Epithelial cell of proximal tubule (primary cell): ENCODE data around the gene CGN. TPM values are rescaled to one million over a fixed set of nuclear protein-coding genes. Genes with fewer than 3 reads are reported as not detected.

Source experiments
- DNase-seq: peaks from one replicate; pipeline ENCODE4 v3.0.0-alpha.2; 2011; ENCODE audit warnings: low read depth
- H3K4me3 ChIP-seq: 2 replicates; pipeline ENCODE4 v1.5.1; 2011; ENCODE audit warnings: low read depth, mild to moderate bottlenecking, low read length
- CTCF ChIP-seq: conservative IDR thresholded peaks from 2 replicates; pipeline ENCODE4 v1.5.1; 2012; ENCODE audit warnings: low read depth, mild to moderate bottlenecking, low read length
- total RNA-seq: library from RNA; depleted of rRNA; stranded (reverse); fragments of >200 nt; gene quantifications from 2 replicates; pipeline ENCODE4 v1.2.3, GENCODE V29; 2015

CGN gene
- total RNA-seq, 1 donor from 2014 or later = 9.5 TPM

GRCh38 chr1:151584780-151585179 lies 73.6 kb downstream of the CGN start:
- DNase-seq = no peak
- TF ChIP-seq CTCF = no peak
- no peak overlapping the region for H3K4me3 ChIP-seq

- TF ChIP-seq CTCF = no peak
- DNase-seq = peak; percentile 58
- no peak overlapping the region for H3K4me3 ChIP-seq
Measured at GRCh38 chr1:151585622-151586021, 74.4 kb downstream of the CGN start.

Other genes with a start within 250 kb of the CGN start
- gene ZNF687, start 229.1 kb upstream of the CGN start, total RNA-seq = 14.0 and 16.9 TPM in 2 replicates
- gene PI4KB, start 184.0 kb upstream of the CGN start, total RNA-seq = 26.3 and 73.3 TPM in 2 replicates
- gene RFX5, start 164.1 kb upstream of the CGN start, total RNA-seq = 25.9 and 33.9 TPM in 2 replicates
- gene SELENBP1, start 138.7 kb upstream of the CGN start, total RNA-seq = 2.7 and 5.9 TPM in 2 replicates
- 348 and 446 TPM in 2 replicates for gene PSMB4, start 111.8 kb upstream of the CGN start, total RNA-seq
- gene POGZ, start 51.9 kb upstream of the CGN start, total RNA-seq = 18.2 and 29.3 TPM in 2 replicates
- gene TUFT1, start 28.9 kb downstream of the CGN start, total RNA-seq = 33.5 and 39.2 TPM in 2 replicates
- 13.2 and 14.8 TPM in 2 replicates for gene SNX27, start 100.7 kb downstream of the CGN start, total RNA-seq
- gene CELF3, start 205.4 kb downstream of the CGN start, total RNA-seq = not detected in 2 replicates
- not detected in 2 replicates for gene RIIAD1, start 210.1 kb downstream of the CGN start, total RNA-seq